Neuron (in vitro differentiated cells): ENCODE results near the gene PTPRC.

Experiments
- H2AFZ ChIP-seq: one replicate; pipeline ENCODE4 v1.6.1; 2013; ENCODE audit warnings: low read depth, mild to moderate bottlenecking, inconsistent platforms, low read length, moderate library complexity
- H3K27me3 ChIP-seq: one replicate; pipeline ENCODE4 v1.6.1; 2013; ENCODE audit warnings: low read length; ENCODE audit not compliant: insufficient read depth
- H3K36me3 ChIP-seq: one replicate; pipeline ENCODE4 v1.6.1; 2013; ENCODE audit warnings: low read length; ENCODE audit not compliant: insufficient read depth
- H3K4me1 ChIP-seq: one replicate; pipeline ENCODE4 v1.6.1; 2013; ENCODE audit warnings: low read length; ENCODE audit not compliant: insufficient read depth
- H3K4me3 ChIP-seq: 2 replicates; pipeline ENCODE4 v1.5.1; 2013; ENCODE audit warnings: mild to moderate bottlenecking, low read length, moderate library complexity
- H3K9me3 ChIP-seq: one replicate; pipeline ENCODE4 v1.6.1; 2013; ENCODE audit warnings: low read length

The PTPRC gene

DNA sequence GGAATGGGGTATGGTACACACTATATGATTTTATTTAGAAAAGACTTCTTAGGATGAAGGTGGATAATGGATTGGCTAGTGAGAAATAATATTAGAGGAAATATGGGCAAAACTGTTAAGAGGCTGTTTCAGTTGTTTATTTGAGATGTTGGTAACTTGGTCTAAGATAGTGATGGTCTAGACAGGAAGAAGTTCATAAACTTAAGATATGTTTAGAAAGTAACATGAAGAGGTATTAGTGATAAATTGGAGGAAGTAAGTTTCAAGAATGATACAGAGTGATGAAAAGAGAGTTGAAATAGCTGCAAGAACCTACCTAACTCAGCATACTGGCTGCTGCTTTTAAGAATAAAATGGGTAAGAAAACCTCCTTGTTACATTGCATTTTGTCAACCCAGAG is 9.2 kb upstream of the PTPRC start:
- no peaks in the 10 kb centered on the region for H3K36me3 ChIP-seq
- H3K4me1 ChIP-seq: no peaks in the 10 kb centered on the region
- no peak overlapping the region for H2AFZ ChIP-seq
- H3K9me3 ChIP-seq: no peaks in the 10 kb centered on the region
- H3K27me3 ChIP-seq: no peaks in the 10 kb centered on the region
- no peak overlapping the region for H3K4me3 ChIP-seq

DNA sequence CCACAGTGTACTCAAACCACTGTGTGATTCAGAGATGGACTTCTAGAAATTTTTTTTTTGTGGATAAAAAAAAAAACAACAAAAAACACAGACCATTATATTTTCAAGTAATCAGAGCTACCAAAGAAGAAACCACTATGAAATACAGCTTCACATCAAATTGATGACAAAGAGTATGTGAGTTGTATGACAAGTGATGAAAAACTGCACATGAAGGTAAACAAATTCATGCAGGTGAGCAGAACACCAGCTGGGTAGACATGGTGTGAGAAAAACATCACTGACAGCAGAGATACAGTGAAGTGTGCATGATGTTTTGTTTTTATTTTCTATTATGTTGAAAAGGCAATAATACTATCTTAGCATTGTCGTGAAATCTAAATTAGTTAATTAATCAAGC is 8.0 kb upstream of the PTPRC start:
- H3K4me1 ChIP-seq: no peaks in the 10 kb centered on the region
- no peak overlapping the region for H2AFZ ChIP-seq
- H3K4me3 ChIP-seq: no peak overlapping the region
- no peaks in the 10 kb centered on the region for H3K36me3 ChIP-seq
- no peaks in the 10 kb centered on the region for H3K27me3 ChIP-seq
- H3K9me3 ChIP-seq: no peaks in the 10 kb centered on the region

DNA sequence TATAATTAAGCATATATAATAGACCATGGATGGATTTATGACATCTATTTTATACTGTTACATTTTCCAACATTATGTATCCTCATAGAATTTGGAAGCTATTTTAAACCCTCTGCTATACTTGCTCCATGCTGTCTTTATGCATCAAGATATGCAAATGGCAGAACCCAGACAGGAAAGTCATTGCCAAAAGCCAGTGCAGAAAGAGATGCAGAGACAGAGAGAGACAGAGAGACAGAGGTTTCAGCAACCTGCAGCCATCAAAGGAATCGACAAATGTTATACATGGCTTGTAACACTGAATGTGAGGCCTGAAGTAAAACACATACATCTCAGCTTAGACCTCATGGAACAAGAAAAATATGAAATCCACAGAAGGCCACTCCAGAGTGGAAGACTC is 7.5 kb upstream of the PTPRC start:
- Histone ChIP-seq H2AFZ (no peak overlapping the region), H3K27me3 (no peaks in the 10 kb centered on the region), H3K4me3 (no peak overlapping the region), H3K4me1 (no peaks in the 10 kb centered on the region), H3K9me3 (no peaks in the 10 kb centered on the region), H3K36me3 (no peaks in the 10 kb centered on the region)

DNA sequence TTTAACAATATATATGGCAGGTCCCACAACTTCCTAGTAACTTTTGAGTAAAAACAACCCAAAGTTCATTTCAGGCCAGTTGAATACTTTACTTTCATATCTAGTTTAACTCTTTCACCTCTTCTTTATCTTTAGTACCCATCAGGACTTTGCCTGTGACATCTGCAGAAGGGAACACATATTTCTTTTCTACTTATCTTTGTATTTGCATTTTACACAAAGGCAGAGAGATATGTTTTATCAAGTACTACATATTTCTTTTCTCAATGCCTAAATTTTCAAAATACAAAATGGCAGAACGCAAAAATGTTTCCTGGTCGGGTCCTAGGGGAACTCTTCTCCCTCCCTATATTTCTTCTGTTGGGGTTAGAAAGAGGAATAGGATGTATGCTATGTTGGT is 6.8 kb upstream of the PTPRC start:
- no peak overlapping the region for H2AFZ ChIP-seq
- no peaks in the 10 kb centered on the region for H3K9me3 ChIP-seq
- no peaks in the 10 kb centered on the region for H3K4me1 ChIP-seq
- H3K36me3 ChIP-seq: no peaks in the 10 kb centered on the region
- no peak overlapping the region for H3K4me3 ChIP-seq
- H3K27me3 ChIP-seq: no peaks in the 10 kb centered on the region

DNA sequence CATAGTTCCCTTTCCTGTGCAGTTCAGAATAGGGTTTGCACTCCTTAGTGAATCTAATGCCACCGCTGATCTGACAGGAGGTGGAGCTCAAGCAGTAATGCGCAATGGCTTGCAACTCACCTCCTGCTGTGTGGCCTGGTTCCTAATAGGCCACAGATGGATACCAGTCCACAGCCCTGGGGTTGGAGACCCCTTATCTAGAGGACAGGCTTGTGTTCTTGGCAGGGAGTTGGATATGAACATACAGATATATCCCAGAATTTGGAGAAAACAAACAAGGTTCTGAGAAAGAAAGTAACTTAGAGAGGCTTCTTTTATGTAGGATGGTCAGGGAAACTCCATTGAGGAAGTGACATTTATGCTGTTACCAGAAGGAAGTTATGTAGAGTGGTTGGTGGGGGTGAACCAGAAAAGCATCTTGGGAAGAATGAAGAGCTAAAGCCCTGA is 5.1 kb upstream of the PTPRC start:
- Histone ChIP-seq H3K36me3 (no peaks in the 10 kb centered on the region), H3K4me3 (no peak overlapping the region), H2AFZ (no peak overlapping the region), H3K27me3 (no peaks in the 10 kb centered on the region), H3K9me3 (no peaks in the 10 kb centered on the region), H3K4me1 (no peaks in the 10 kb centered on the region)

DNA sequence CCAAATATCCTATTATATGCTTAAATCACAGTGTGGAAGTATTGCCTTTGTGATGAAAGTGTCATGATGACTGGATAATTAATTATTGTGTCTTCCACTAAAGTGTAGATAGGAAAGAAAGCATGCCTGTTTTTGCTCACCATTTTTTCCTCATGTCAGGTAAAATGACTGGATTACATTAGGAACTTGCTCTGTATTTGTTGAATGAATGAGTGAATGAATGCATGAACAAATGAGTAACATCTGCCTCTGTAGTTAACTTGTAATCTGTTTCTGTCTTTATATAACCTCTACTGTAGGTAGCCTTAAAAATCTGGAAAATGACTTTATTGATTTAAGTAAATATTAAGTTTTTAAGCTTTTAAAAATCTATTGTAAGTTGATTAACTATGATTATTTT is 2.9 kb upstream of the PTPRC start:
- Histone ChIP-seq H3K9me3 (no peaks in the 10 kb centered on the region), H3K27me3 (no peaks in the 10 kb centered on the region), H3K4me3 (no peak overlapping the region), H3K36me3 (no peaks in the 10 kb centered on the region), H2AFZ (no peak overlapping the region), H3K4me1 (no peaks in the 10 kb centered on the region)

DNA sequence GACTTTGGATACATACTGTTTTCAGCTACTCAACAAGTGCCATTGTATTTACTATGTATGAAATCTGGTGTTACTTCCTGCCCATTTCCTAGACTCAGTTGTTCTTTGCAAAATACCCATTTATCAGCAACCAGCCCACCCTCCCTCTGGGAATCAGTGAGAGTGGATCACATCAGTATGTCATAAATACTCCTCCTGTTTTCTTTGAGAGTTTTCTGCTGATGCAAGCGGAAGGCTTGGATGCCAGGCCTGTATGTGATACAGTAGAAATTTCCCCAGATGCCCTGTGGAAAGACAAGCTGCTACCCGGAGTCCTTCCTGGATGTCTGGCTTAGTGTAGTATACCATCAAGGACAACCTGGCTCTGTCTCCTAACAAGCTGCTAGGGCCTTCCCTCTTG is 2.4 kb upstream of the PTPRC start:
- Histone ChIP-seq H3K9me3 (no peaks in the 10 kb centered on the region), H3K4me1 (no peaks in the 10 kb centered on the region)

DNA sequence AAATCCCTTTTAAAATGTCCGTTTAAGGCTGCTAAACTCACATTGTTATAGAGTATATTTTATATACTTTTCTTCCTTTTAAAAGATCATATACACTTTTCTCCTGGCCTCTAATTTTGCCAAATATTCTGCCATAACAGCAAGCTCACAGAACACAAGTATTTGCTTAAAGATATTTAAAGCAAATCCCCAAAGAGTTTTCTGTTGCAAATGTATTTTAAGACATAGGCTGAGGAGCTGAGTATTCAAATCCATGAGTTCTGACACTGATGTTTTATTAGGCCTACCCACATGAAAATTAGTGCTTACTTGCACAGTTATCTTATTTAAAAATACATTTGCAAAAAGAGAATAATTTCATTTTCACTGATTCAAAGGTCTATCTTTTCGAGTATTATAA is 1.7 kb upstream of the PTPRC start:
- no peak overlapping the region for H2AFZ ChIP-seq
- no peaks in the 10 kb centered on the region for H3K9me3 ChIP-seq
- no peaks in the 10 kb centered on the region for H3K4me1 ChIP-seq
- no peaks in the 10 kb centered on the region for H3K36me3 ChIP-seq
- no peaks in the 10 kb centered on the region for H3K27me3 ChIP-seq
- H3K4me3 ChIP-seq: no peak overlapping the region

More for the DNA sequence above, 2.4 kb upstream of the PTPRC start:
- H3K4me3 ChIP-seq: no peak overlapping the region
- no peaks in the 10 kb centered on the region for H3K36me3 ChIP-seq
- H3K27me3 ChIP-seq: no peaks in the 10 kb centered on the region
- no peak overlapping the region for H2AFZ ChIP-seq

DNA sequence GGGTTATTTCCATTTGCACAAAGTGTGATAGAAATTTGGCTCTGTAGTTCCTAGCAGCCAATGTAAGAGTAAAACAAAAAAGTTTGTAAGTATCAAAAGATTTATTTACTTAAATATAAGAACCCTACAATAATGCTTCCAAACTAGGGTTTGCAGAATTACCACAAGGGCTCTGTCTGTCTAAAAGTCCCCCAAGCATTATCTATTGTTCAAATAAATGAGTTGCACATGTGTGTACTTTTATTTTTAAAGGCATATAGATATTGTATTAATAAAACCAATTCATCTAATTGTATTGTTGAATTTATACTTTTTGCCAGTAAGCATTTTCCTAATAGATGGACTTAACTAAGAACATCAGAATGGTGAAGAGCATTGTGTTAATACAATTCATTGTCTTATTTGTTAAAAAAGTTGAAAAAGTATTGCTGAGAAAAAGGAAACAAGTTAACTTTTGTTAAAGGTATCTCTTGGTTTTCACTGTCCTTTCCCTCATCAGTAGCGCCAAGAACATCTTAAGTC is 863 bp upstream of the PTPRC start:
- H3K4me1 ChIP-seq: no peaks in the 10 kb centered on the region
- H2AFZ ChIP-seq: no peak overlapping the region
- no peaks in the 10 kb centered on the region for H3K27me3 ChIP-seq
- H3K4me3 ChIP-seq: no peak overlapping the region
- H3K9me3 ChIP-seq: no peaks in the 10 kb centered on the region
- no peaks in the 10 kb centered on the region for H3K36me3 ChIP-seq

DNA sequence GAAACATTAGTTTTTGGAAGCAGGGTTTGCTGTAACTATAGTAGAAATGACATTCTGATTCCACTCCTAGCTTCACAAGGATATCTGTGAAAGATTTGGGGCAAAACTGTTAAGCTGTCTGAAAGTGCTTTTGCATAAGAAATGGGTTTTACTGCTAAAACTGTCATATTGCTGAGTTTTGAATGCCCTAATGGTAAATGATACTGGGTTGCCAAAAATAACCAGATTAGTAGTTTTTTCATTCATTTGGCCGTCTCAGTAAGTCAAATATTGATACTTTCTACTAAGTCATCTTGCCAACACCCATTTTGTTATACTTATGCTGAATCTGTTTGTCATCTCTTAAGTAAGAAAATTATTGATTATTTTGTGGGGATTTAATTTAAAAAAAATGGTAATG is 399 bp upstream of the PTPRC start:
- Histone ChIP-seq H3K27me3 (no peaks in the 10 kb centered on the region), H3K4me1 (no peaks in the 10 kb centered on the region), H3K4me3 (no peak overlapping the region), H3K9me3 (no peaks in the 10 kb centered on the region), H2AFZ (no peak overlapping the region), H3K36me3 (no peaks in the 10 kb centered on the region)

DNA sequence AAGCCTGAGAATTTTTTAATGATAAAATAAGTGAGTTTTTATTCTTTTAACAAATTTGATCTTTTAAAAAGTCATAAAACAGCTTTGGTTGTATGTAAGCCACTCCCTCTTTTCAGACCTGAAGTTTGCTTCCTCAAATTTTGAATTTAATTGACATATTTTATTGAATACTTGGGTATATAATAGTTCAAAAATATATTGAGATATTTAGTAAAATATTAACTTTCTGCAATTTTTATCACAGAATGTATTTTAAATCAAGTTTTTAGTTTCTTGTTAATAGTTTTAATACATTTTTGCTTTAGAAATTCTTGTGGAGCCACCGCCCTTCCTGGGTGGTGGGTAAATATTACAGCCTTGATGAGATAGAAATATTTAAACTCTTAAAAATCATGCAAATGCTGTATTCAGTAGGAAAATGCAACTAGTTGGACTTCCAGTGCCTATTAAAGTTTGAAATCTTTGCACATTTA is 867 bp downstream of the PTPRC start:
- no peak overlapping the region for H3K4me3 ChIP-seq
- peaks cover 3% of the 10 kb centered on the region for H3K4me1 ChIP-seq
- no peaks in the 10 kb centered on the region for H3K9me3 ChIP-seq
- H3K36me3 ChIP-seq: no peaks in the 10 kb centered on the region
- no peaks in the 10 kb centered on the region for H3K27me3 ChIP-seq
- no peak overlapping the region for H2AFZ ChIP-seq

DNA sequence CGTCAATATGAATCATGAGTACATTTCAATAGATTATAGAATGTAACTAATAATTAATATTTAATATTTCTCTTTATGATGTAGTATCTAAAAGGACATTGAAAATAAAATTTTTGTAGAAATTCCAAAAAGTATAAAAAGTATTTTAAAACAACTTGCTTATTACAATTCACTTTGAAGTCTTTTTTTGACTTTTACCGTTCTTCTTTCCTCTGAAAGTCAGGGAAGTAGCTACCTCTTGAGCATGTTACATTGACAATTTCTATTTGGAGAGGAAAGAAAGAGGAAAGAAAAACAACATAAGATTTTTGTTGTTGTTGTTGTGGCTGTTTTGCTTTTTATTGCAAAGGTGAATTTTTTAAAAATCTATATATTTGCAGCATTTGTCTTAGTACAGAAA is 1.3 kb downstream of the PTPRC start:
- Histone ChIP-seq H3K4me1 (peaks cover 3% of the 10 kb centered on the region), H3K36me3 (no peaks in the 10 kb centered on the region), H2AFZ (no peak overlapping the region), H3K9me3 (no peaks in the 10 kb centered on the region), H3K4me3 (no peak overlapping the region), H3K27me3 (no peaks in the 10 kb centered on the region)

DNA sequence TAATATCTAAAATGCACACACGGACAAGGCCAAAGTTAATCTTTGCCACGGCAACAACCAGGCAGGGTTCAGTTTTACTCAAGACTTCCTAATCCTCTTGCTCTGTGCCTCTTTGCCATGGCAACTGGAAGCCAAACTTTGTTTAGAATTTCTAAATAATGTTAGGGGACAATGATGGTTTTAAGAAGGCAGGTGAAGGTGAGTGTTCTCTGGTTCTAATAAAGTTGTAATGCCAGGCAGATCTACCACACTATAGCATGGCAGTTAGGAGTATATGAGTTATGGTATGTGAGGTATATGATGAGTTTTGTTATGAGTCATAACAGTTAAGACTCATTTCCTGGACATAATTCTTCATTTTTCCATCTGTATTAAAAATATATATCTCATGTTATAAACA is 2.7 kb downstream of the PTPRC start:
- H3K27me3 ChIP-seq: no peaks in the 10 kb centered on the region
- H3K4me1 ChIP-seq: peaks cover 3% of the 10 kb centered on the region
- H2AFZ ChIP-seq: no peak overlapping the region
- H3K9me3 ChIP-seq: no peaks in the 10 kb centered on the region
- no peak overlapping the region for H3K4me3 ChIP-seq
- H3K36me3 ChIP-seq: no peaks in the 10 kb centered on the region

DNA sequence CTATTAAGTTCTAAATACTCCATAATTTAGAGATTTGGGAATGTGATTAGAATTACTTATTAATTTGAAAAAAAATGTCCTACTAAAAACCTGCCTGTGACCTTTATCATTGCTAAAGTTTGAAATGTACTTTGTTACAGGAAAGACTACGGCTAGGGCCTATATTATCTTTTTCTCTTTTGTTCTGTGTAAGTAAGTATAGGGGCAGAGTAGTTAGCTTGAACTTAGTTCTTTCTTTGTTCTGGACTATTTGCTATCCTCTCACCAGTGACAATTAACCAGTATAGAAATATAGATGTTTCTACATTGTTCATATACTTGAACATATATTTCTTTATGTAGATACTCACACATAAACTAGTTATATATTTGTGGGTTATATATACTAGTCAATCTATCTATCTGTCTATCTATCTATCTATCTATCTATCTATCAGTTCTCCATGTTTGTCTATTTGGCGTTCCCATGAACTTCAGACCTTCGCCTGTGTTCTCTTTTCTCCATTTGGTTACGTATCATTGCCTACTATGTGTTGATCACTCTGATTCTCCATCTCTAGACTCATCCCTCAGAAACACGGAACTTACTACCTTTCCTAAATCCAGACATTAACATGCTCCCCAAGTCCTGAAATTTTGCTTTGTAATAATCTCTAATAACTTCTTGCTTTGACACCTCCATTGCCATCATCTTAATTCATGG is 3.3 kb downstream of the PTPRC start:
- H2AFZ ChIP-seq: no peak overlapping the region
- H3K9me3 ChIP-seq: no peaks in the 10 kb centered on the region
- no peaks in the 10 kb centered on the region for H3K36me3 ChIP-seq
- no peaks in the 10 kb centered on the region for H3K27me3 ChIP-seq
- H3K4me1 ChIP-seq: peaks cover 3% of the 10 kb centered on the region
- H3K4me3 ChIP-seq: no peak overlapping the region
